ENCODE measurements around the gene CDKN2C. TPM values are rescaled to one million over a fixed set of nuclear protein-coding genes. Genes with fewer than 3 reads are reported as not detected.
A peak's percentile ranks its signal among the peaks of the same experiment; 100 is the strongest.

CDKN2C gene
- total RNA-seq, 1 donor from 2014 or later, result 18.1 TPM

GRCh38 chr1:50964863-50965262 lies 5.2 kb upstream of the CDKN2C start:
- DNase-seq, result no peak

- no peak for DNase-seq
These were observed 3.1 kb upstream of the CDKN2C start for GRCh38 chr1:50966991-50967390.

GRCh38 chr1:50967416-50968157 lies 2.5 kb upstream of the CDKN2C start:
- no peak for DNase-seq

- peak; percentile 92 for DNase-seq
These were observed 1.8 kb upstream of the CDKN2C start for GRCh38 chr1:50968158-50968820.

- DNase-seq, result no peak
These were observed 1.0 kb upstream of the CDKN2C start for GRCh38 chr1:50968821-50969610.

GRCh38 chr1:50970509-50970887 lies 453 bp downstream of the CDKN2C start:
- DNase-seq, result no peak

GRCh38 chr1:50970931-50971582 lies 1.0 kb downstream of the CDKN2C start:
- DNase-seq, result no peak

- DNase-seq, result no peak
These were observed 1.8 kb downstream of the CDKN2C start for GRCh38 chr1:50971748-50972305.

- no peak for DNase-seq
These were observed 2.7 kb downstream of the CDKN2C start for GRCh38 chr1:50972766-50973165.

GRCh38 chr1:50973255-50973654 lies 3.2 kb downstream of the CDKN2C start:
- no peak for DNase-seq

GRCh38 chr1:50973875-50974617 lies 4.0 kb downstream of the CDKN2C start:
- no peak for DNase-seq

GRCh38 chr1:50974618-50974935 lies 4.5 kb downstream of the CDKN2C start:
- no peak for DNase-seq

- DNase-seq, result no peak
These were observed 5.4 kb downstream of the CDKN2C start for GRCh38 chr1:50975436-50975835.

GRCh38 chr1:50976111-50976889 lies 6.3 kb downstream of the CDKN2C start:
- no peak for DNase-seq

- no peak for DNase-seq
These were observed 7.0 kb downstream of the CDKN2C start for GRCh38 chr1:50976890-50977574.

- no peak for DNase-seq
These were observed 7.6 kb downstream of the CDKN2C start for GRCh38 chr1:50977575-50978143.

GRCh38 chr1:50978144-50978851 lies 8.3 kb downstream of the CDKN2C start:
- DNase-seq, result no peak

- no peak for DNase-seq
These were observed 9.1 kb downstream of the CDKN2C start for GRCh38 chr1:50978852-50979781.

Measured in skin of body (tissue), 2 donors.